ENCODE data around the gene TMCC1.

TMCC1 gene

DNA sequence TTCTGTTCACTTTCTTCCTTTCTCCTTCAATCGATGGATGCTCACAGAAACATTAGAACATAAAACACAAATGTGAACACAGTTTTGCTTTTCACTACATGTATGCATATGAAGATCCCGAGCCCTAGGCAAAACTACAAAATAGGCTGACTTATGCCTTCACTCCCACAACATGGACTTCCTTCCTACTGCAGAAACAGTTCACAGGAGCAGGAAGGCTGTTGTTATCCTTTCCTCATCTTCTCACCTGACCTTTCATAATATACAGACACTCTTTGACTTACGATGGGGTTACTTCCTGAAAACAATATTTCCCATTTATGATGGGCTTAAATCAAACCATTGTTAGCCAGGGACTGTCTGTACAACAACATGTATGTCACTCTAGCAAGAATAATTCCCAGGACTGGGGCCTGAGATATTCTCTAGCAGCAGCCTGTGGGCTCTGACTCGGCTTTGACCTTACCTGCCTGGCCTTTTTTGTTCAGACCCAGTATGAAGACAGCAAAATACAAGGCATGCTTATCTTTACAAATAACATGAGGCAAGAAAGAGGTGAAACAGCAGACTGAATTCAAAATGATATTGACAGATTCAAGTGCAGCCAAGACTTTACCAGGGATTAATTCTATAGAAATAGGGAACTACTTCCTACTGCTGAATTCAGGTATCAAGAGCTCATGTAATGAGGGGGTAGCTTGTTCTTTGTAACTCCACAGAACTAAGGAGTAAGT, 235.2 kb downstream of the TMCC1 start:
- ChIA-PET POLR2A (ENCODE audit: low non-redundant PET) (no interaction called here), CTCF (interaction anchor here (1.1 kb wide), 1 partner anchor 171 kb away, joined by 6 read pairs; no protein-coding TSS in a partner anchor)
- no peak for DNase-seq (ENCODE audit: low spot score)
- TF ChIP-seq CTCF (conservative IDR thresholded peaks at IDR 0.05; ENCODE audit: low read depth) = no peak
- H3K27ac ChIP-seq = no peak overlapping the region

DNA sequence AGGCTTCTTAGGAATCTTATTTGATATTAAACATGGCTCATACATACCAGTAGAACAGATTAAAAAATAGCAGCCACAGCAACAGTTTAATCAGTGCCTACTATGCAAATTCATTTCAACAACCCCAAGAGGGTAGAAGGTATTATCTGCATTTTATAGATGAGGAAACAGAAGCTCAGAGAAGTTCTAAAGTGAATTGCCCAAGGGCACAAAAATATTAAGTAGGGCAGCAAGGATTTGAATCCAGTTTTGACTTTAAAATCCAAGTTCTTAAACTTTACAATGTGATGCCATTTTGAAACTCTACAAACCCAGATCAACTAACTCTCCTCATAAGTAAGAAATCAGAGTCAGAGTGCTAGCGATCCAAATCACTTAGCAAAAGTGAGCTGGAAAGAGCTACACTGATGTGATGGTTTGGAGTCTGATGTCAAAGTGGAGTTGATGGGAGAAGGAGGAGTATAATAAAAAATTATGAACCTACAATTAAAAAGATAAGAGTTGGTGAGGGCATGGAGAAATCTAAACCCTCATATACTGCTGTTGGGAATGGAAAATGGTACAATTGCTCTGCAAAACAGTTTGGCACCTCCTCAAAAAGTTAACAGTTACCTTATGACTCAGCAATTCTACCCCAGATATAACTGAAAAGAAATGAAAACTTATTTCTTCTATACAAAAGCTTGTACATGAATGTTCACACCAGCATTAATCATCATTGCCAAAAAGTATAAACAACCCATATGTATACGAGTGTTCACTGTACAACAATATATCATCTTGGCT, 236.1 kb downstream of the TMCC1 start:
- DNase-seq (ENCODE audit: low spot score) = no peak
- no peak overlapping the region for H3K27ac ChIP-seq
- ChIA-PET POLR2A (ENCODE audit: low non-redundant PET) (no interaction called here), CTCF (interaction anchor here (1.1 kb wide), 1 partner anchor 172 kb away, joined by 6 read pairs; no protein-coding TSS in a partner anchor)
- TF ChIP-seq CTCF (conservative IDR thresholded peaks at IDR 0.05; ENCODE audit: low read depth) = no peak

- no peak for TF ChIP-seq CTCF (conservative IDR thresholded peaks at IDR 0.05; ENCODE audit: low read depth)
- ChIA-PET CTCF (interaction anchor here (0.6 kb wide), 1 partner anchor 214 kb away, joined by 4 read pairs; no protein-coding TSS in a partner anchor), POLR2A (ENCODE audit: low non-redundant PET) (no interaction called here)
- H3K27ac ChIP-seq = no peak overlapping the region
- DNase-seq (ENCODE audit: low spot score) = no peak
These were observed 236.8 kb downstream of the TMCC1 start for GRCh38 chr3:129656659-129657247.

DNA sequence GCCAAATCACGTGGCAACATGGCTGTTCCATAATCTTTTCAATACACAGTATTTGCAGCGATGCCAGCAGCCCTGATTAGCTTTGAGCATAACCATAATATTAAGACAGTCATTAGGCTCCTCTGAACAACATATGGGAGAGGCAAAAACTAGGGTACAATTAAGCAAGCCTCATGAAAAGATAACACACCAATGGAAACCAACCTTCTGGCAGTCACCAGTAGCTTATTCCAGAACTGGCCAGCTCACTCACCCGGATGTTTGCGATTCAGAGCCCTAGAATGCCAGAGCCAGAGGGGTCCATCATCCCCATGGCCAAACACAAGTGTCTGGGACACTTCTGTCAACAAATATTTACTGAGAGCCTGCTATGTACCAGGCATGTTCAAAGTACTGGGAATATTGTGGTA, 238.2 kb downstream of the TMCC1 start:
- CTCF ChIA-PET = interaction anchor here (0.6 to 1.5 kb wide), 2 partner anchors 38 to 170 kb away, joined by 4 read pairs; no protein-coding TSS in a partner anchor
- H3K27ac ChIP-seq = no peak overlapping the region
- POLR2A ChIA-PET (ENCODE audit: low non-redundant PET) = no interaction called here
- no peak for DNase-seq (ENCODE audit: low spot score)
- no peak for TF ChIP-seq CTCF (conservative IDR thresholded peaks at IDR 0.05; ENCODE audit: low read depth)

DNA sequence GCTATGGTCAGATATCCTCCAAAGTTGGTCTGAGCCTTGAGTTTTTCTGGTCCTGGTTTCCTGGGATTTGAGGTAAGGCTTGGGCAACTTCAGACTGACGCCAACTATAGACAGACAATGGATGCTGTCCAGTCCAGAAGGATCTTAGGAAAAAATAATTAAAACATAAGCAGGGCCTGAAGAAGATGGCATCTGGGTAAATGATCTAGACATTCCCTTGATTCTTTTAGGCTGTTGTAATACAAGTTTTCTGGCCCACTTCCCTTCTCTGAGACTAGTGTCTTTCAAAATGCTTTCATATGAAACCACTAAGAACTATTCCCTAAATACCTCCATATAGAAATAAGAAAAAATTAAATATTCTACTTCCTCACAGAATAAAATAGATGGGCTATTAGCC, 239.4 kb downstream of the TMCC1 start:
- no peak for TF ChIP-seq CTCF (conservative IDR thresholded peaks at IDR 0.05; ENCODE audit: low read depth)
- ChIA-PET POLR2A (ENCODE audit: low non-redundant PET) (interaction anchor here (0.6 kb wide), 1 partner anchor 402 kb away, joined by 3 read pairs; no protein-coding TSS in a partner anchor), CTCF (interaction anchor here (1.5 kb wide), 1 partner anchor 171 kb away, joined by 4 read pairs; no protein-coding TSS in a partner anchor)
- no peak for DNase-seq (ENCODE audit: low spot score)
- no peak overlapping the region for H3K27ac ChIP-seq

GRCh38 chr3:129653019-129653418, 240.5 kb downstream of the TMCC1 start:
- no peak for TF ChIP-seq CTCF (conservative IDR thresholded peaks at IDR 0.05; ENCODE audit: low read depth)
- DNase-seq (ENCODE audit: low spot score) = no peak
- peak overlapping the region; percentile 44; the same call in 1 of the 2 replicates for H3K27ac ChIP-seq
- POLR2A ChIA-PET (ENCODE audit: low non-redundant PET) = no interaction called here
- CTCF ChIA-PET = no interaction called here

Data from RWPE1 (cell line).